T-cell (primary cell): ENCODE results near the gene GALR2. TPM values are rescaled to one million over a fixed set of nuclear protein-coding genes. Genes with fewer than 3 reads are reported as not detected.

Experiments used
- ATAC-seq, 4 experiments: fragments of 200-7000 bp in 3 of 4; fragments of 150-1000 bp in 1 of 4; cut with Tn5 transposase; replicated peaks in 1 of 4; 1 replicate in 3 of 4; 2 replicates in 1 of 4; pipeline ENCODE4 v1.10.0; 2021; ENCODE audit warnings: moderate library complexity in 3 of 4, mild to moderate bottlenecking in 2 of 4, moderate number of reproducible peaks in 1 of 4
- CTCF ChIA-PET, 2 donors: fragments of 300-600 bp; sonication (Branson Sonifier 250); formaldehyde crosslinking; loops; one replicate each; lab custom pipeline; 2022; ENCODE audit warnings: antibody characterized with exemption in 2 of 2; lab: Charles Lee
- POLR2A ChIA-PET, 2 donors: fragments of 300-600 bp; sonication (Branson Sonifier 250); formaldehyde crosslinking; loops; one replicate each; lab custom pipeline; 2022; ENCODE audit warnings: antibody characterized with exemption in 2 of 2; lab: Charles Lee
- DNase-seq, 35 experiments: peaks; one replicate each; pipeline versions ENCODE4 v3.0.0 to v3.0.0-alpha.2; 2013 to 2023
- H3K27ac ChIP-seq: one replicate; pipeline ENCODE4 v1.5.1; 2013; ENCODE audit warnings: low read length
- H3K27me3 ChIP-seq, 2 experiments: replicated peaks in 1 of 2; 1 replicate in 1 of 2; 2 replicates in 1 of 2; pipeline versions ENCODE4 v1.6.1 to v1.7.0; 2013; ENCODE audit warnings: low read length in 1 of 2, mixed read lengths in 1 of 2; ENCODE audit not compliant: control insufficient read depth in 2 of 2, insufficient read depth in 2 of 2; ENCODE audit errors: extremely low read depth in 1 of 2
- H3K36me3 ChIP-seq, 2 donors: 1 replicate in 1 of 2; 2 replicates in 1 of 2; pipeline versions ENCODE4 v1.6.1 to v1.7.0; 2013; ENCODE audit warnings: low read length in 1 of 2; ENCODE audit not compliant: control insufficient read depth in 2 of 2, insufficient read depth in 1 of 2; ENCODE audit errors: extremely low read depth in 1 of 2
- H3K4me1 ChIP-seq, 2 experiments: 1 replicate in 1 of 2; 2 replicates in 1 of 2; pipeline versions ENCODE4 v1.6.1 to v1.7.0; 2013; ENCODE audit warnings: low read length in 2 of 2, mixed read lengths in 1 of 2; ENCODE audit not compliant: insufficient read depth in 2 of 2, control insufficient read depth in 1 of 2; ENCODE audit errors: extremely low read depth in 1 of 2
- H3K4me3 ChIP-seq, 2 donors: 1 replicate in 1 of 2; 2 replicates in 1 of 2; pipeline versions ENCODE4 v1.5.1 to v1.7.0; 2013; ENCODE audit warnings: mild to moderate bottlenecking in 2 of 2, low read length in 1 of 2, moderate library complexity in 1 of 2; ENCODE audit not compliant: control insufficient read depth in 1 of 2; ENCODE audit errors: extremely low read depth in 1 of 2
- H3K9me3 ChIP-seq: 2 replicates; pipeline ENCODE4 v1.7.0; 2013
- H3K27ac Mint-ChIP-seq, 2 donors: one replicate each; pipeline ENCODE4 v1.8.0; 2020 to 2021; ENCODE audit warnings: mild to moderate bottlenecking in 2 of 2, mixed read lengths in 2 of 2
- H3K27me3 Mint-ChIP-seq, 2 donors: one replicate each; pipeline ENCODE4 v1.8.0; 2021 to 2022; ENCODE audit warnings: mixed read lengths in 2 of 2
- H3K36me3 Mint-ChIP-seq: one replicate; pipeline ENCODE4 v1.8.0; 2021; ENCODE audit warnings: mixed read lengths
- H3K4me1 Mint-ChIP-seq, 3 donors: one replicate each; pipeline ENCODE4 v1.8.0; 2020 to 2022; ENCODE audit warnings: mixed read lengths in 3 of 3, mild to moderate bottlenecking in 1 of 3
- H3K4me3 Mint-ChIP-seq, 3 donors: one replicate each; pipeline ENCODE4 v1.8.0; 2020 to 2022; ENCODE audit warnings: mild to moderate bottlenecking in 3 of 3, mixed read lengths in 3 of 3, moderate library complexity in 3 of 3
- H3K9me3 Mint-ChIP-seq, 3 donors: one replicate each; pipeline ENCODE4 v1.8.0; 2020 to 2022; ENCODE audit warnings: mixed read lengths in 3 of 3
- WGBS: methylation state at CpG from one replicate; pipeline ENCODE4 v1.1.5; 2013; ENCODE audit warnings: missing lambda C conversion rate; ENCODE audit not compliant: insufficient coverage; 5-methylcytosine and 5-hydroxymethylcytosine counted together
- total RNA-seq, 35 experiments: library from RNA in 6 of 35; stranded (reverse) in 6 of 35; fragments of 120-200 nt in 1 of 35; gene quantifications; one replicate each; pipeline versions ENCODE4 v1.2.1 to v1.2.4 and lab custom pipeline; 2013 to 2026

Gene GALR2
- total RNA-seq, 5 donors from 2014 or later (not counting 1 experiment from before 2014, with no cell fraction given) = 0.20 to 1.3 (median 0.73) TPM; not detected in 2

GRCh38 chr17:76086384-76086783, 11.8 kb downstream of the GALR2 start:
- H3K4me3 ChIP-seq = no peak overlapping the region
- no peak overlapping the region for H3K27ac ChIP-seq
- H3K27me3 Mint-ChIP-seq = no peaks in the 10 kb centered on the region
- 100% methylated on average over 1 of the region's 9 CpGs for WGBS
- H3K9me3 Mint-ChIP-seq = no peaks in the 10 kb centered on the region
- H3K36me3 Mint-ChIP-seq = peaks cover 10% of the 10 kb centered on the region
- no peak overlapping the region for H3K27ac Mint-ChIP-seq
- H3K36me3 ChIP-seq = peaks cover 24 to 88% of the 10 kb centered on the region in 2 donors
- ATAC-seq = no peak
- no peaks in the 10 kb centered on the region for H3K9me3 ChIP-seq
- H3K4me1 ChIP-seq = peaks cover 0 to 3% of the 10 kb centered on the region in 2 experiments
- CTCF ChIA-PET = no interaction called here
- no peak overlapping the region for H3K4me3 Mint-ChIP-seq
- POLR2A ChIA-PET = interaction anchor here in 1 of 2 donors (0.7 kb wide), 1 partner anchor 196 kb away, joined by 3 read pairs; no protein-coding TSS in a partner anchor
- DNase-seq = no peak
- no peaks in the 10 kb centered on the region for H3K27me3 ChIP-seq
- H3K4me1 Mint-ChIP-seq = peaks cover 0 to 5% (median 3%) of the 10 kb centered on the region in 3 donors

GRCh38 chr17:76087531-76087930, 12.9 kb downstream of the GALR2 start:
- Mint-ChIP-seq H3K27ac (no peak overlapping the region), H3K9me3 (no peaks in the 10 kb centered on the region), H3K36me3 (peaks cover 15% of the 10 kb centered on the region), H3K4me3 (no peak overlapping the region), H3K27me3 (no peaks in the 10 kb centered on the region), H3K4me1 (peaks cover 0 to 5% (median 4%) of the 10 kb centered on the region in 3 donors)
- ChIA-PET POLR2A (no interaction called here), CTCF (no interaction called here)
- H3K27me3 ChIP-seq = no peaks in the 10 kb centered on the region
- H3K4me1 ChIP-seq = peaks cover 0 to 11% of the 10 kb centered on the region in 2 experiments
- 98% methylated on average over 11 of the region's 11 CpGs for WGBS
- H3K27ac ChIP-seq = no peak overlapping the region
- H3K36me3 ChIP-seq = peaks cover 24 to 93% of the 10 kb centered on the region in 2 donors
- ATAC-seq (no peak), DNase-seq (no peak)
- H3K9me3 ChIP-seq = no peaks in the 10 kb centered on the region
- no peak overlapping the region for H3K4me3 ChIP-seq

GRCh38 chr17:76088041-76088867, 13.7 kb downstream of the GALR2 start:
- ChIA-PET POLR2A (no interaction called here), CTCF (no interaction called here)
- no peaks in the 10 kb centered on the region for H3K9me3 ChIP-seq
- Mint-ChIP-seq H3K36me3 (peaks cover 15% of the 10 kb centered on the region), H3K27me3 (no peaks in the 10 kb centered on the region), H3K9me3 (no peaks in the 10 kb centered on the region), H3K4me3 (no peak overlapping the region), H3K27ac (no peak overlapping the region), H3K4me1 (peaks cover 0 to 5% (median 4%) of the 10 kb centered on the region in 3 donors)
- no peak overlapping the region for H3K4me3 ChIP-seq
- H3K27ac ChIP-seq = no peak overlapping the region
- no peak for ATAC-seq
- no peaks in the 10 kb centered on the region for H3K27me3 ChIP-seq
- H3K4me1 ChIP-seq = peaks cover 0 to 12% of the 10 kb centered on the region in 2 experiments
- no peak for DNase-seq
- H3K36me3 ChIP-seq = peaks cover 23 to 95% of the 10 kb centered on the region in 2 donors
- 98% methylated on average over 18 of the region's 25 CpGs for WGBS

GRCh38 chr17:76088868-76089576, 14.4 kb downstream of the GALR2 start:
- peaks cover 0 to 5% (median 4%) of the 10 kb centered on the region in 3 donors for H3K4me1 Mint-ChIP-seq
- Histone ChIP-seq H3K36me3 (peaks cover 25 to 95% of the 10 kb centered on the region in 2 donors), H3K4me3 (no peak overlapping the region), H3K9me3 (no peaks in the 10 kb centered on the region), H3K4me1 (peaks cover 0 to 14% of the 10 kb centered on the region in 2 experiments), H3K27ac (no peak overlapping the region), H3K27me3 (no peaks in the 10 kb centered on the region)
- no peak overlapping the region for H3K27ac Mint-ChIP-seq
- H3K4me3 Mint-ChIP-seq = no peak overlapping the region
- ChIA-PET POLR2A (no interaction called here), CTCF (interaction anchor here in 1 of 2 donors (1.0 kb wide), 1 partner anchor 10 kb away, joined by 3 read pairs; the partner anchor contains the start of gene ZACN)
- H3K27me3 Mint-ChIP-seq = no peaks in the 10 kb centered on the region
- ATAC-seq (no peak), DNase-seq (no peak)
- WGBS = 95% methylated on average over 20 of the region's 25 CpGs
- no peaks in the 10 kb centered on the region for H3K9me3 Mint-ChIP-seq
- H3K36me3 Mint-ChIP-seq = peaks cover 21% of the 10 kb centered on the region

GRCh38 chr17:76089680-76090516, 15.3 kb downstream of the GALR2 start:
- Histone ChIP-seq H3K27me3 (no peaks in the 10 kb centered on the region), H3K9me3 (no peaks in the 10 kb centered on the region), H3K4me1 (peaks cover 0 to 14% of the 10 kb centered on the region in 2 experiments), H3K36me3 (peaks cover 25 to 93% of the 10 kb centered on the region in 2 donors), H3K27ac (no peak overlapping the region), H3K4me3 (no peak overlapping the region)
- ATAC-seq (no peak), DNase-seq (no peak)
- ChIA-PET POLR2A (no interaction called here), CTCF (interaction anchor here in 1 of 2 donors (1.0 kb wide), 1 partner anchor 11 kb away, joined by 3 read pairs; the partner anchor contains the start of gene ZACN)
- Mint-ChIP-seq H3K4me3 (no peak overlapping the region), H3K36me3 (peaks cover 21% of the 10 kb centered on the region), H3K9me3 (no peaks in the 10 kb centered on the region), H3K27ac (no peak overlapping the region), H3K27me3 (no peaks in the 10 kb centered on the region), H3K4me1 (peaks cover 0 to 5% (median 4%) of the 10 kb centered on the region in 3 donors)
- 97% methylated on average over 13 of the region's 32 CpGs for WGBS
